ENCODE results near the gene SLC46A3.
A peak's percentile ranks its signal among the peaks of the same experiment; 100 is the strongest.
"Not testable (repeated sequence)": the region's sequence is repeated elsewhere in the genome, so short reads cannot be mapped to it uniquely, and the experiment has no call there.

SLC46A3 gene

GRCh38 chr13:28729541-28729940, 10.8 kb upstream of the SLC46A3 start:
- no peak for DNase-seq

GRCh38 chr13:28728642-28729041, 9.9 kb upstream of the SLC46A3 start:
- DNase-seq: no peak

- no peak for DNase-seq
These were observed 6.4 kb upstream of the SLC46A3 start for GRCh38 chr13:28725046-28725610.

- DNase-seq: no peak
These were observed 5.0 kb upstream of the SLC46A3 start for GRCh38 chr13:28723806-28724205.

- peak; percentile 39 for DNase-seq
These were observed 671 bp upstream of the SLC46A3 start for GRCh38 chr13:28719227-28720055.

- DNase-seq: no peak
These were observed 601 bp downstream of the SLC46A3 start for GRCh38 chr13:28718196-28718542.

GRCh38 chr13:28717170-28717569, 1.6 kb downstream of the SLC46A3 start:
- DNase-seq: no peak

GRCh38 chr13:28716511-28716910, 2.3 kb downstream of the SLC46A3 start:
- DNase-seq: no peak

- DNase-seq: no peak
These were observed 4.1 kb downstream of the SLC46A3 start for GRCh38 chr13:28714651-28715050.

GRCh38 chr13:28710161-28710560, 8.6 kb downstream of the SLC46A3 start:
- DNase-seq: no peak

- peak; percentile 79 for DNase-seq
These were observed 10.9 kb downstream of the SLC46A3 start for GRCh38 chr13:28707629-28708427.

GRCh38 chr13:28705461-28706083, 13.2 kb downstream of the SLC46A3 start:
- peak; percentile 31 for DNase-seq

GRCh38 chr13:28704919-28705318, 13.9 kb downstream of the SLC46A3 start:
- DNase-seq: no peak

- DNase-seq: no peak
These were observed 14.5 kb downstream of the SLC46A3 start for GRCh38 chr13:28704282-28704681.

GRCh38 chr13:28699246-28699645, 19.5 kb downstream of the SLC46A3 start:
- no peak for DNase-seq

GRCh38 chr13:28697441-28697840, 21.3 kb downstream of the SLC46A3 start:
- no peak for DNase-seq

- not testable (repeated sequence) for DNase-seq
These were observed 24.9 kb downstream of the SLC46A3 start for GRCh38 chr13:28693605-28694491.

GRCh38 chr13:28685892-28686291, 32.9 kb downstream of the SLC46A3 start:
- peak; percentile 17 for DNase-seq

GRCh38 chr13:28685114-28685513, 33.7 kb downstream of the SLC46A3 start:
- no peak for DNase-seq

- peak; percentile 12 for DNase-seq
These were observed 34.5 kb downstream of the SLC46A3 start for GRCh38 chr13:28684257-28684656.

- DNase-seq: not testable (repeated sequence)
These were observed 35.6 kb downstream of the SLC46A3 start for GRCh38 chr13:28683169-28683568.

- no peak for DNase-seq
These were observed 38.2 kb downstream of the SLC46A3 start for GRCh38 chr13:28680541-28680940.

All from hematopoietic multipotent progenitor cell treated with erythropoietin and hydrocortisone succinate and interleukin-3 and kit ligand, for 4 days (in vitro differentiated cells).